ENCODE results near the gene CKMT1B.
"Not testable (repeated sequence)": the region's sequence is repeated elsewhere in the genome, so short reads cannot be mapped to it uniquely, and the experiment has no call there.

The CKMT1B gene

GRCh38 chr15:43638464-43639204 is 44.8 kb downstream of the CKMT1B start:
- not testable (repeated sequence) for DNase-seq

All from effector CD4-positive, alpha-beta T cell (primary cell).